ENCODE measurements around the gene RAPGEF5. TPM values are rescaled to one million over a fixed set of nuclear protein-coding genes. Genes with fewer than 3 reads are reported as not detected.
"Not testable (repeated sequence)": the region's sequence is repeated elsewhere in the genome, so short reads cannot be mapped to it uniquely, and the experiment has no call there.

RAPGEF5 gene
- polyA plus RNA-seq, 1 donor, result 37.6 TPM

DNA sequence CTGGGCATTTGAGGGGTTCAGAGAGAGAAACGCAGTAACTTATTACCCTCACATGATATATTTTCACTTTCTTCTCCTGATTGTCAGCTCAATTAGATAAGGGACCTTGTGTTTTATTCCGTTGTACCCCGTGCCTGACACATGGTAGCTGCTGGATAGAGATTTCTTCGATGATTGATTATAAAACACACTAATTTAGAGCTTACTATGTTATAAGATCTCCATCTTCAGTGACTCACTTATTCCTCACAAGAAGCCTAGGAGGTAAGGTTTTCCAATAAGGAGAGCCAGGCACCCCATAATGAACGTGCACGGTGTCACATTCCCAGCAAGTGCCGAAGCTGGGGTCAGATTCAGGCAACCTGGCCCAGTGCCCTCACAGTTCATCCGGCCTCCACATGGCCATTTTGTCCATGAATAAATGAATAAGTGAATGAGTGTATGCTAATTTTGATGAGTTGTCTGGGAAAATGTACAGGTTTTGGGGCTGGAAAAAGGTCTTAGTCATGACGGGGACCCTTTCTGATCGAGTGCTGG lies 273.2 kb downstream of the RAPGEF5 start:
- DNase-seq, result no peak

DNA sequence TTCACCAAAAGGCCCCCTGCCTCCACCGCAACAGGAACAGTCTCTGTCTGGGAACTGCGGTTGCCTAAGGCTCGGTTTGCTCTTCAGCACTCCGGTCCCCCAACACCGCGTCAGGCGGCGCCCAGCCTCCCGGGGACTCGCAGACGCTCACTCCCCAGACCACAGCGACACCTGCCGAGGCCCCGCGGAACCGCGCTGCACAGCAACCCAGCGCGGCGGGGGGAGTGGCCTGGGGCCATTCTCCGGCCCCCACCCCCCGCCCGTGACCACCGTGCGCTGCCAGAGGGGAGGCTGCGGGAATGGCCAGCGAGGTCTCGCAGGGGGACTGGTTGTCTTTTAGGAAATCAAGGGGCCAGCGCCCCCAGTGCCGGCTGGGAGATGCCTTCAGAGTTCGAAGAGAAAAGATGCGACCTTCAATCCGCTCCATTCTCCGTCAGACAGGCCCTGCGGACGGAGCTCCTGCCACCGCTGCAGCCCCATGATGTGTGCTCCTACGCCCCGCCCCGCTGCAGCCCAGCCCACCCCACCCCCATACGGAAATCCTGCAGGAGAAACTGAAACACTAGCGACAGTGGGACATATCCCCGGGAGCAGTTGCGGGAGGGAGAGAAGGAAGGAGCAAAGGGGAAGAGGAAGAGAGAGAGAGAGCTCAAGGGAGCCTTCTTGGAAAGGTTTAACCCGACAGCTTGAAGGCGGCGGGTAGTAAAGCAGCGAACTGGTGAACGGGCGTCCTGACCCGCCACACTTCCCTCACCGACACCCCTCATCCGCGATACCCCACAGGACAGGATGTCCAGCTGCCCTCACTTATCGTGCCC lies 273.9 kb downstream of the RAPGEF5 start:
- DNase-seq, result peak; percentile 87

DNA sequence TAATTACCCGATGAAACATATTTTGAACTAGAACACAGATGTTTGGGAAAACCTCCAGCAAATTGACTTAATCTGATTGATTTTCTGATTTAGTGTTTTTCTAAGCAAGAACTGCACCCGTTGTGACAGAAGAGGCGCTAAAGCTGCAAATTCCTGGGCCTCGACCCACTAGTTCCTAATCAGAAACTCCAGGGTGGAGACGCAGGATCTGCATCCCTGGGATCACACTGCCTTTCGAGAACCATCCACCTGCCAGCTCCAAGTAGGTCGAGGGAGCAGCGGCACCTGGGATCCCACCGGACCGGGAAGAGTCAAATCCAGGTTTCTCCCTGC lies 274.4 kb downstream of the RAPGEF5 start:
- DNase-seq, result no peak

DNA sequence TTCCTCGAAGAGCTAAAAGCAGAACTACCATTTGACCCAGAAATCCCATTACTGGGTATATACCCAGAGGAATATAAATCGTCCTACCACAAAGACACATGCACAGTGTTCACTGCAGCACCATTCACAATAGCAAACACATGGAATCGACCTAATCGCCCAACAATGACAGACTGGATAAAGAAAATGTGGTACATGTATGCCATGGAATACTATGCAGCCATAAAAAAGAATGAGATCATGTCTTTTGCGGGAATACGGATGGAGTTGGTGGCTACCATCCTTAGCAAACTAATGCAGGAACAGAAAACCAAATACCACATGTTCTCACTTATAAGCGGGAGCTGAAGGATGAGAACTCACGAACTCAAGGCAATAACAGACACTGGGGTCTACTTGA lies 276.7 kb downstream of the RAPGEF5 start:
- not testable (repeated sequence) for DNase-seq

DNA sequence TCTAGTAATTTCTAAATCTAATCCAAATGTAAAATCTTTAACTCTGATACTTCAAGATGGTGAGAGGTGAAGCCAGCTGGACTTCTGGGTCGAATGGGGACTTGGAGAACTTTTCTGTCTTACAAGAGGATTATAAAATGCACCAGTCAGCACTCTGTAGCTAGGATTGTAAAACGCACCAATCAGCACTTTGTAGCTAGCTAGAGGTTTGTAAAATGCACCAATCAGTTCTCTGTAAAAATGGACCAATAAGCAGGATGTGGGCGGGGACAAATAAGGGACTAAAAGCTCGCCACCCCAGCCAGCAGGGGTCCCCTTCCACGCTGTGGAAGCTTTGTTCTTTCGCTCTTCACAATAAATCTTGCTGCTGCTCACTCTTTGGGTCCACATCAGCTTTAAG lies 278.1 kb downstream of the RAPGEF5 start:
- not testable (repeated sequence) for DNase-seq

DNA sequence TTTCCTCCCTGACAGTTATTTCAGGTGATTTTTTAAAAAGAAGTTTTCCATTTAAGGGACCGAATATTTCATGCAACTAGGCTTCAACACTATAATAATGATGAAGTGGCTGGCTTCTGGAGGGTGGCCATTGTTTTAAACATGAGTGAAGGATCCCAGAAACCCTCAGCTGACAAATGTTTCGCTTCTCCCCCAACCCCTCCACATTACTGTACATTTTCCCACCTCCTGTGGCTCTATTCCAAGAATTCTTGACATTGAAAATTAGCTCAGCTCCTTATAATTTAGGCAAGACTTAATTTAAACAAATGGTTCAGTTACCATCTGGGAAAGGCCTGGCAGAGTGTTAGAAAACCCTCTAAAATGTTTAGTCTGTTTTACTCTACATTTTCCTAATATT lies 281.4 kb downstream of the RAPGEF5 start:
- no peak for DNase-seq

DNA sequence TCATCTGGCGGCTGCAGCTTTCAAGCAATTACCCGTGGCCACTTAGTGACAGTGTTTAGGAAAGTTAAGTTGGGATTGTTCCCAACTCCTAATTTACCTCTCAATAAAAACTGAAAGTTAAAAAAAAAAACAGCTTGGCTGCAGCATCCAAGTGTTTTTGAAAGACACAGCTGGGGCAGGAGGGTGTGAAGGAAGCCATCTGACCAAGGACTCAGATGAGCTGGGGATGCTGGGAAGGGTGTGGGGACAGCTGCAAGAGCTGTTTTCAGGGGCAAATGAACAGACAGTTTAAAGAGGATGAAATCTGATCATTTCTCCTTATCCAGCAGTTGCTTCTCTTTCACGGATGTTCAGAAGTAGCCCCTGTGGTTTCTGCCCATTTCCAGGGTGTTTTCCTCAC lies 282.1 kb downstream of the RAPGEF5 start:
- DNase-seq, result no peak

Other genes starting within 250 kb of the RAPGEF5 start
- gene STEAP1B, start 143.0 kb upstream of the RAPGEF5 start, polyA plus RNA-seq (ENCODE audit: insufficient read length), result 1.6 TPM

Measured in left kidney (tissue), 2 donors.